HepG2 (cell line): Measurements from ENCODE around the gene HNRNPH2. TPM values are rescaled to one million over a fixed set of nuclear protein-coding genes. Genes with fewer than 3 reads are reported as not detected.

Experiments used
- ATAC-seq: fragments of 200-7000 bp; cut with Tn5 transposase; 3 replicates; pipeline ENCODE4 v1.9.1; 2020; ENCODE audit warnings: mild to moderate bottlenecking, moderate library complexity
- BruUV-seq: library from RNA; stranded (reverse); fragments of 400-500 nt; replicated peaks from 2 replicates; lab custom pipeline; 2021; lab: Mats Ljungman, UMichigan
- CTCF ChIA-PET: fragments of 300-600 bp; formaldehyde crosslinking; extraction: SDS; loops from one replicate; lab custom pipeline; 2021; ENCODE audit warnings: low total read pairs, inconsistent platforms, low intra/inter-chr PET ratio; lab: Yijun Ruan, JAX
- POLR2A ChIA-PET: fragments of 350-600 bp; sonication (Branson Sonifier 250); formaldehyde crosslinking; loops from one replicate; lab custom pipeline; 2020; ENCODE audit warnings: antibody characterized with exemption, inconsistent platforms; lab: Yijun Ruan, JAX
- DNase-seq: peaks from one replicate; pipeline ENCODE4 v3.0.0-alpha.2; 2015; ENCODE audit warnings: low spot score
- FAIRE-seq: peaks from 3 replicates; lab custom pipeline; 2011; peaks lifted over from hg19 to GRCh38; lab: Jason Lieb, UNC
- H2AFZ ChIP-seq: one replicate; pipeline ENCODE4 v1.6.1; 2011; ENCODE audit warnings: low read length, inconsistent platforms
- H3K27ac ChIP-seq: fragments of 300-600 bp; 3 replicates; pipeline ENCODE4 v1.8.0; 2011; ENCODE audit warnings: mixed run types, mild to moderate bottlenecking, mixed read lengths, low read length, inconsistent platforms; ENCODE audit not compliant: insufficient read depth; ENCODE audit errors: extremely low read length
- H3K27me3 ChIP-seq, 2 experiments: fragments of 200-600 bp in 1 of 2; 2 replicates in 1 of 2; 3 replicates in 1 of 2; pipeline versions ENCODE4 v1.6.0 to v1.8.0; 2011; ENCODE audit warnings: low read length in 2 of 2, mild to moderate bottlenecking in 2 of 2, moderate library complexity in 2 of 2, inconsistent platforms in 1 of 2; ENCODE audit not compliant: insufficient read depth in 2 of 2, control insufficient read depth in 1 of 2
- H3K36me3 ChIP-seq, 2 experiments: fragments of 200-600 bp in 1 of 2; replicated peaks in 1 of 2; 2 replicates in 1 of 2; 3 replicates in 1 of 2; pipeline versions ENCODE4 v1.5.1 to v1.8.0; 2011; ENCODE audit warnings: low read length in 2 of 2, inconsistent platforms in 1 of 2; ENCODE audit not compliant: insufficient read depth in 2 of 2, control insufficient read depth in 1 of 2
- H3K4me1 ChIP-seq: 2 replicates; pipeline ENCODE4 v1.5.1; 2012; ENCODE audit warnings: low read length, inconsistent platforms; ENCODE audit not compliant: insufficient read depth
- H3K4me2 ChIP-seq: 2 replicates; pipeline ENCODE4 v1.6.0; 2011; ENCODE audit warnings: low read depth, low read length, inconsistent platforms
- H3K4me3 ChIP-seq, 3 experiments: fragments of 200-600 bp in 1 of 3; sonication (generic), shearing (Covaris generic) in 1 of 3; replicated peaks in 1 of 3; 2 replicates each; pipeline ENCODE4 v1.5.1; 2011 to 2016; ENCODE audit warnings: low read length in 3 of 3, inconsistent platforms in 2 of 3, low read depth in 2 of 3, mild to moderate bottlenecking in 2 of 3, control low read depth in 1 of 3, mixed read lengths in 1 of 3; ENCODE audit not compliant: insufficient read depth in 1 of 3
- H3K79me2 ChIP-seq: one replicate; pipeline ENCODE4 v1.6.1; 2011; ENCODE audit warnings: low read length, inconsistent platforms; ENCODE audit not compliant: insufficient read depth
- H3K9ac ChIP-seq: 2 replicates; pipeline ENCODE4 v1.6.0; 2011; ENCODE audit warnings: mild to moderate bottlenecking, low read depth, low read length, inconsistent platforms; ENCODE audit not compliant: insufficient read depth
- H3K9me3 ChIP-seq: 2 replicates; pipeline ENCODE4 v1.5.1; 2012; ENCODE audit warnings: mild to moderate bottlenecking, low read length
- H4K20me1 ChIP-seq: 2 replicates; pipeline ENCODE4 v1.6.0; 2011; ENCODE audit warnings: inconsistent platforms, mild to moderate bottlenecking, low read length, moderate library complexity; ENCODE audit not compliant: insufficient read depth
- HNF1B ChIP-seq: sonication (generic); formaldehyde crosslinking; IDR thresholded peaks from 2 replicates; pipeline ENCODE4 v1.5.1; 2020; ENCODE audit warnings: mild to moderate bottlenecking, moderate library complexity, missing genetic modification reagents
- JUND ChIP-seq: sonication (generic); formaldehyde crosslinking; IDR thresholded peaks from 2 replicates; pipeline ENCODE4 v1.8.0; 2022; ENCODE audit warnings: mild to moderate bottlenecking, missing genetic modification reagents
- SRSF9 ChIP-seq: fragments of 200-400 bp; formaldehyde crosslinking; IDR thresholded peaks from 2 replicates; pipeline ENCODE4 v1.6.1; 2018; ENCODE audit warnings: borderline replicate concordance, mild to moderate bottlenecking, low read depth, low read length; ENCODE audit not compliant: insufficient read depth, poor library complexity, severe bottlenecking
- XBP1 ChIP-seq: sonication (generic); formaldehyde crosslinking; IDR thresholded peaks from 2 replicates; pipeline ENCODE4 v1.5.0; 2020; ENCODE audit warnings: missing genetic modification reagents
- ZBTB26 ChIP-seq: IDR thresholded peaks from 2 replicates; pipeline ENCODE4 v1.6.1; 2016; ENCODE audit warnings: missing compliant biosample characterization, missing genetic modification reagents, borderline replicate concordance
- ZFP37 ChIP-seq: sonication (generic); formaldehyde crosslinking; IDR thresholded peaks from 2 replicates; pipeline ENCODE4 v1.4.0; 2020; ENCODE audit warnings: missing genetic modification reagents, borderline replicate concordance
- ZNF678 ChIP-seq: sonication (generic); formaldehyde crosslinking; IDR thresholded peaks from 2 replicates; pipeline ENCODE4 v1.4.0; 2020; ENCODE audit warnings: mild to moderate bottlenecking, missing genetic modification reagents
- WGBS: methylation state at CpG from one replicate; pipeline ENCODE4 v1.1.6; 2017; ENCODE audit warnings: low lambda C conversion rate; 5-methylcytosine and 5-hydroxymethylcytosine counted together
- in situ Hi-C: cut with HindIII; loops from 2 replicates; pipeline ENCODE4 v1.10.0; 2017; ENCODE audit warnings: low pct_unique_long_range_greater_than_20kb; ENCODE audit not compliant: extremely low pct_ligation_motif_present
- intact Hi-C: fragments of 100-400 bp; cut with micrococcal nuclease; formaldehyde crosslinking; loops from one replicate; pipeline ENCODE4 v1.10.0; 2022; ENCODE audit not compliant: unreplicated experiment
- polyA plus RNA-seq, 8 experiments: library from polyadenylated mRNA; depleted of rRNA in 3 of 8; stranded (reverse) in 7 of 8; unstranded in 1 of 8; fragments of >200 nt; fragmentation: Illumina TruSeq in 4 of 8; extraction: Trizol in 4 of 8; gene quantifications; 2 replicates each; pipeline versions ENCODE4 v1.2.1 to v1.2.3, GENCODE V29; 2011 to 2016; ENCODE audit warnings: low read depth in 4 of 8, missing spikeins in 1 of 8, mixed read lengths in 1 of 8; ENCODE audit not compliant: insufficient read depth in 1 of 8
- total RNA-seq, 5 experiments: library from RNA; depleted of rRNA; stranded (reverse); fragments of >200 nt; fragmentation: Illumina TruSeq; extraction: Trizol; gene quantifications; 2 replicates each; pipeline ENCODE4 v1.2.3, GENCODE V29; 2016; ENCODE audit warnings: low read depth in 1 of 5

The HNRNPH2 gene
- total and polyA plus RNA-seq, 2 of the 13 experiments (the other 11 are each of a cell fraction or from before 2014, with no cell fraction given): 23.8 to 56.9 TPM

GRCh38 chrX:101399825-101400224, 8.2 kb upstream of the HNRNPH2 start (continued):
- TF ChIP-seq HNF1B (CRISPR knock-in tag) (no peak), XBP1 (CRISPR knock-in tag) (no peak), ZFP37 (CRISPR knock-in tag) (no peak), JUND (CRISPR knock-in tag) (no peak), SRSF9 (no peak)

- H3K9ac ChIP-seq: peak overlapping the region; percentile 82
- peak; percentile 53 for ATAC-seq
- intact Hi-C loops: loop anchor here (2.0 to 5.0 kb wide), 2 partner anchors 16 to 60 kb away; partner anchors contain the start of genes RPL36A and TIMM8A
- H3K36me3 ChIP-seq: peaks cover 0 to 11% of the 10 kb centered on the region in 2 experiments; a peak in 3 of 5 replicates
- H3K27ac ChIP-seq: peak overlapping the region; percentile 97
- WGBS: 3% methylated on average over 12 of the region's 15 CpGs
- in situ Hi-C loops: no loop called here
- no peak for DNase-seq
- CTCF ChIA-PET: no interaction called here
- H3K4me1 ChIP-seq: peaks cover 8% of the 10 kb centered on the region
- H3K27me3 ChIP-seq: no peaks in the 10 kb centered on the region
- FAIRE-seq: no peak
- no peaks in the 10 kb centered on the region for H3K9me3 ChIP-seq
- no peak overlapping the region for H2AFZ ChIP-seq
- BruUV-seq: no TSS peak
- peak overlapping the region; percentile 65 for H3K4me2 ChIP-seq
- H3K79me2 ChIP-seq: peaks cover 48% of the 10 kb centered on the region
- H3K4me3 ChIP-seq: peak overlapping the region; percentile 68 to 82 (median 77)
- no peak for TF ChIP-seq ZBTB26
- no peak for TF ChIP-seq ZNF678 (CRISPR knock-in tag)
- TF ChIP-seq, all 625 proteins: peak for 0
- POLR2A ChIA-PET: interaction anchor here (1.0 kb wide), 1 partner anchor 16 kb away, joined by 14 read pairs; the partner anchor contains the start of gene RPL36A
- H4K20me1 ChIP-seq: peaks cover 5% of the 10 kb centered on the region; the same call in 1 of the 2 replicates
Measured at GRCh38 chrX:101407167-101407747, 765 bp upstream of the HNRNPH2 start.
